Kasumi-1 (cell line): ENCODE results near the gene USP15.

Experiments used
- DNase-seq, 2 experiments: peaks; one replicate each; lab custom pipeline; 2025; lab: John Stamatoyannopoulos, UW

Gene USP15

GRCh38 chr12:62258231-62258630 is 2.0 kb upstream of the USP15 start:
- no peak for DNase-seq

GRCh38 chr12:62258941-62259630 is 1.1 kb upstream of the USP15 start:
- DNase-seq, result peak in 1 of 2 experiments; percentile 53

GRCh38 chr12:62259631-62259992 is 592 bp upstream of the USP15 start:
- peak; percentile 66 to 71 for DNase-seq

- DNase-seq, result peak; percentile 99
Measured at GRCh38 chr12:62260733-62261683, 804 bp downstream of the USP15 start.

- DNase-seq, result no peak
Measured at GRCh38 chr12:62261876-62262517, 1.8 kb downstream of the USP15 start.

GRCh38 chr12:62263232-62263631 is 3.0 kb downstream of the USP15 start:
- DNase-seq, result no peak

GRCh38 chr12:62263966-62264365 is 3.8 kb downstream of the USP15 start:
- no peak for DNase-seq

GRCh38 chr12:62264706-62265105 is 4.5 kb downstream of the USP15 start:
- DNase-seq, result no peak

- no peak for DNase-seq
Measured at GRCh38 chr12:62265511-62265910, 5.3 kb downstream of the USP15 start.

GRCh38 chr12:62267026-62267425 is 6.8 kb downstream of the USP15 start:
- DNase-seq, result no peak

GRCh38 chr12:62267480-62267879 is 7.3 kb downstream of the USP15 start:
- peak in 1 of 2 experiments; percentile 33 for DNase-seq

- DNase-seq, result no peak
Measured at GRCh38 chr12:62268956-62269355, 8.8 kb downstream of the USP15 start.

GRCh38 chr12:62269464-62270228 is 9.4 kb downstream of the USP15 start:
- DNase-seq, result no peak

GRCh38 chr12:62270384-62270783 is 10.2 kb downstream of the USP15 start:
- no peak for DNase-seq

GRCh38 chr12:62270872-62271271 is 10.7 kb downstream of the USP15 start:
- no peak for DNase-seq

GRCh38 chr12:62272936-62273552 is 12.8 kb downstream of the USP15 start:
- DNase-seq, result no peak

- no peak for DNase-seq
Measured at GRCh38 chr12:62273724-62274380, 13.6 kb downstream of the USP15 start.

GRCh38 chr12:62278022-62278421 is 17.8 kb downstream of the USP15 start:
- DNase-seq, result no peak

GRCh38 chr12:62279058-62279457 is 18.9 kb downstream of the USP15 start:
- DNase-seq, result no peak

- no peak for DNase-seq
Measured at GRCh38 chr12:62279961-62280360, 19.8 kb downstream of the USP15 start.
